Sigmoid colon (tissue), 7 donors: ENCODE results near the gene TGFBI. TPM values are rescaled to one million over a fixed set of nuclear protein-coding genes. Genes with fewer than 3 reads are reported as not detected.

Experiments used
- DNase-seq: peaks from one replicate; pipeline ENCODE4 v3.0.0-alpha.2; 2019
- H3K27ac ChIP-seq, 4 donors: fragments of 200-600 bp; sonication (generic); one replicate each; pipeline ENCODE4 v1.5.1; 2016 to 2019; ENCODE audit warnings: mild to moderate bottlenecking in 1 of 4
- H3K27me3 ChIP-seq, 3 donors: fragments of 200-600 bp; sonication (generic); one replicate each; pipeline ENCODE4 v1.5.1; 2019; ENCODE audit warnings: mild to moderate bottlenecking in 1 of 3
- H3K36me3 ChIP-seq, 4 donors: fragments of 200-600 bp; sonication (generic); one replicate each; pipeline ENCODE4 v1.5.1; 2016 to 2019
- H3K4me1 ChIP-seq, 4 donors: fragments of 200-600 bp; sonication (generic); one replicate each; pipeline ENCODE4 v1.5.1; 2017 to 2019
- H3K4me3 ChIP-seq, 4 donors: fragments of 200-600 bp; sonication (generic); one replicate each; pipeline ENCODE4 v1.5.1; 2017 to 2019; ENCODE audit warnings: mild to moderate bottlenecking in 2 of 4, moderate library complexity in 1 of 4
- H3K9me3 ChIP-seq, 4 donors: fragments of 200-600 bp in 3 of 4; sonication (generic) in 3 of 4; one replicate each; pipeline versions ENCODE4 v1.5.1 to v1.6.1; 2013 to 2019
- EP300 ChIP-seq, 4 donors: sonication (generic); formaldehyde crosslinking; IDR thresholded peaks; one replicate each; pipeline ENCODE4 v1.6.1; 2017; ENCODE audit warnings: antibody characterized with exemption in 4 of 4
- POLR2A ChIP-seq, 2 donors: fragments of 450-650 bp; IDR thresholded peaks; one replicate each; pipeline ENCODE4 v1.6.1; 2016; ENCODE audit warnings: antibody characterized with exemption in 2 of 2, mild to moderate bottlenecking in 2 of 2, moderate library complexity in 2 of 2
- POLR2AphosphoS5 ChIP-seq, 4 donors: sonication (generic); formaldehyde crosslinking; IDR thresholded peaks; one replicate each; pipeline ENCODE4 v1.6.1; 2017; ENCODE audit warnings: antibody characterized with exemption in 4 of 4
- WGBS, 2 donors: extraction: QIAGEN DNeasy Blood & Tissue Kit; methylation state at CpG; one replicate each; pipeline ENCODE4 v1.1.7; 2013; 5-methylcytosine and 5-hydroxymethylcytosine counted together
- intact Hi-C: fragments of 100-400 bp; cut with DNase I; formaldehyde crosslinking; loops from one replicate; pipeline ENCODE4 v1.15.1; 2023
- polyA plus RNA-seq, 3 donors: library from polyadenylated mRNA; stranded (reverse); fragments of 200-250 nt; gene quantifications; one replicate each; pipeline ENCODE4 v1.2.3, GENCODE V29; 2013
- total RNA-seq, 4 donors: library from RNA; depleted of rRNA; stranded (reverse); fragments of >200 nt; gene quantifications; one replicate each; pipeline ENCODE4 v1.1.0, GENCODE V29; 2016
- TF ChIP-seq, protein P1 (sequence below), 4 experiments: fragments of 450-650 bp in 3 of 4; fragments of 200-600 bp in 1 of 4; IDR thresholded peaks; one replicate each; pipeline ENCODE4 v1.5.1; 2016 to 2019; ENCODE audit warnings: antibody characterized with exemption in 4 of 4, mild to moderate bottlenecking in 3 of 4, moderate library complexity in 2 of 4
- donor health status: healthy with polysubstance abuse.
- donor health status: Bipolar disorder and iron deficiency.
- donor health status: healthy.

The TGFBI gene
- total and polyA plus RNA-seq, 7 donors = 48.6 to 178 (median 67.4) TPM

GRCh38 chr5:136063778-136064465 lies 35.1 kb downstream of the TGFBI start:
- TF ChIP-seq, protein P1, sequence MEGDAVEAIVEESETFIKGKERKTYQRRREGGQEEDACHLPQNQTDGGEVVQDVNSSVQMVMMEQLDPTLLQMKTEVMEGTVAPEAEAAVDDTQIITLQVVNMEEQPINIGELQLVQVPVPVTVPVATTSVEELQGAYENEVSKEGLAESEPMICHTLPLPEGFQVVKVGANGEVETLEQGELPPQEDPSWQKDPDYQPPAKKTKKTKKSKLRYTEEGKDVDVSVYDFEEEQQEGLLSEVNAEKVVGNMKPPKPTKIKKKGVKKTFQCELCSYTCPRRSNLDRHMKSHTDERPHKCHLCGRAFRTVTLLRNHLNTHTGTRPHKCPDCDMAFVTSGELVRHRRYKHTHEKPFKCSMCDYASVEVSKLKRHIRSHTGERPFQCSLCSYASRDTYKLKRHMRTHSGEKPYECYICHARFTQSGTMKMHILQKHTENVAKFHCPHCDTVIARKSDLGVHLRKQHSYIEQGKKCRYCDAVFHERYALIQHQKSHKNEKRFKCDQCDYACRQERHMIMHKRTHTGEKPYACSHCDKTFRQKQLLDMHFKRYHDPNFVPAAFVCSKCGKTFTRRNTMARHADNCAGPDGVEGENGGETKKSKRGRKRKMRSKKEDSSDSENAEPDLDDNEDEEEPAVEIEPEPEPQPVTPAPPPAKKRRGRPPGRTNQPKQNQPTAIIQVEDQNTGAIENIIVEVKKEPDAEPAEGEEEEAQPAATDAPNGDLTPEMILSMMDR (IDR thresholded peaks at IDR 0.05) = no peak
- TF ChIP-seq POLR2A (IDR thresholded peaks at IDR 0.05) (no peak), EP300 (IDR thresholded peaks at IDR 0.05) (no peak), POLR2AphosphoS5 (IDR thresholded peaks at IDR 0.05) (no peak)

GRCh38 chr5:136064510-136064909 lies 35.7 kb downstream of the TGFBI start:
- TF ChIP-seq POLR2AphosphoS5 (IDR thresholded peaks at IDR 0.05) = no peak
- TF ChIP-seq, protein P1 (IDR thresholded peaks at IDR 0.05) = no peak
- TF ChIP-seq POLR2A (IDR thresholded peaks at IDR 0.05) = no peak
- no peak for TF ChIP-seq EP300 (IDR thresholded peaks at IDR 0.05)
- Histone ChIP-seq H3K4me1 (peaks cover 0 to 59% (median 35%) of the 10 kb centered on the region in 4 donors), H3K27ac (peak overlapping the region in 3 of 4 donors; percentile 71 to 80 (median 75)), H3K9me3 (no peaks in the 10 kb centered on the region), H3K27me3 (no peaks in the 10 kb centered on the region), H3K36me3 (peaks cover 0 to 26% (median 0%) of the 10 kb centered on the region in 4 donors), H3K4me3 (no peak overlapping the region)
- intact Hi-C loops = loop anchor here (5.0 kb wide), 1 partner anchor 177 kb away; no protein-coding TSS in a partner anchor
- WGBS, 2 donors = 89 to 90% methylated on average over 4 of the region's 4 CpGs
- no peak for DNase-seq

More at GRCh38 chr5:136063778-136064465, 35.1 kb downstream of the TGFBI start:
- no peak overlapping the region for H3K4me3 ChIP-seq
- 92 to 93% methylated on average over 8 of the region's 8 CpGs for WGBS, 2 donors
- peaks cover 0 to 27% (median 0%) of the 10 kb centered on the region in 4 donors for H3K36me3 ChIP-seq
- peak overlapping the region in 2 of 4 donors; percentile 75 to 80 for H3K27ac ChIP-seq
- H3K9me3 ChIP-seq = no peaks in the 10 kb centered on the region
- DNase-seq = no peak
- H3K4me1 ChIP-seq = peaks cover 2 to 65% (median 41%) of the 10 kb centered on the region in 4 donors
- H3K27me3 ChIP-seq = no peaks in the 10 kb centered on the region
- intact Hi-C loops = loop anchor here (2.0 to 5.0 kb wide), 2 partner anchors 119 to 177 kb away; no protein-coding TSS in a partner anchor

DNA sequence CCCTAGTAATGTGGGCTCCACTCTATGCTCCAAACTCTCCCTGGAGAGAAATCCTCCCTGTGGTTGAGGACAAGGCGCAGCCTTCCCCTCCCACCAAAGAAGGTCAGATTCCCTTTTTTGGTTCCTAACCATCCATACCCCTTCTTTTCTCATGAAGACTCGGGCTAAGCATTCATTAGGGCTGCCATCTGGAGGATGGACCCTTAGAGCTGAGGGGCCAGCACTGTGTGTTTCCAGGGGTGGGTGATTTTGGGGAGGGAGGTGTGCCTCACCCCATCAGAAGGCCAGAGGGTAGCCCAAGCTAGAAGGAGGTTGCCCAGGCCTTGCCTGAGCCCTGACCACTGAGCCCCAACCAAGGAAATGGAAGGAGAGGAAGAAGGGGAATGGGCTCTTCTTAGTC lies 36.8 kb downstream of the TGFBI start:
- Histone ChIP-seq H3K4me1 (peaks cover 0 to 53% (median 30%) of the 10 kb centered on the region in 4 donors), H3K36me3 (peaks cover 0 to 18% (median 0%) of the 10 kb centered on the region in 4 donors), H3K4me3 (no peak overlapping the region), H3K27me3 (no peaks in the 10 kb centered on the region), H3K27ac (peak overlapping the region; percentile 67 to 80 (median 73)), H3K9me3 (no peaks in the 10 kb centered on the region)
- intact Hi-C loops = no loop called here
- TF ChIP-seq EP300 (IDR thresholded peaks at IDR 0.05) (no peak), POLR2AphosphoS5 (IDR thresholded peaks at IDR 0.05) (no peak), POLR2A (IDR thresholded peaks at IDR 0.05) (no peak)
- TF ChIP-seq, protein P1 (IDR thresholded peaks at IDR 0.05) = no peak
- no peak for DNase-seq
- WGBS, 2 donors = 89 to 90% methylated on average over 2 of the region's 2 CpGs

- Histone ChIP-seq H3K4me3 (no peak overlapping the region), H3K27me3 (no peaks in the 10 kb centered on the region), H3K9me3 (no peaks in the 10 kb centered on the region), H3K36me3 (peaks cover 0 to 6% (median 0%) of the 10 kb centered on the region in 4 donors), H3K27ac (peak overlapping the region; percentile 67 to 80 (median 73)), H3K4me1 (peaks cover 0 to 45% (median 30%) of the 10 kb centered on the region in 4 donors)
- peak; percentile 86 for DNase-seq
- TF ChIP-seq POLR2A (IDR thresholded peaks at IDR 0.05) = no peak
- TF ChIP-seq, protein P1 (IDR thresholded peaks at IDR 0.05) = peak; percentile 20 to 45 (median 38)
- no peak for TF ChIP-seq EP300 (IDR thresholded peaks at IDR 0.05)
- peak in 3 of 4 donors; percentile 28 to 46 (median 34) for TF ChIP-seq POLR2AphosphoS5 (IDR thresholded peaks at IDR 0.05)
- intact Hi-C loops = no loop called here
- 46 to 62% methylated on average over 4 of the region's 4 CpGs for WGBS, 2 donors
These were observed 38.0 kb downstream of the TGFBI start for GRCh38 chr5:136066661-136067271.
